ENCODE results near the gene ATG4B.

- TF ChIP-seq CTCF (IDR thresholded peaks at IDR 0.05) (no peak), POLR2A (IDR thresholded peaks at IDR 0.05) (no peak)
Observed at GRCh38 chr2:241657786-241658254, 20.3 kb downstream of the ATG4B start.

Data from thyroid gland (tissue), 4 donors.